22Rv1 (cell line): Measurements from ENCODE around the gene CD44.

ENCODE experiments used
- CTCF ChIP-seq: fragments of 450-650 bp; IDR thresholded peaks from 2 replicates; pipeline ENCODE4 v1.5.1; 2017; ENCODE audit warnings: mild to moderate bottlenecking
- ZFX ChIP-seq: fragments of 450-650 bp; IDR thresholded peaks from 2 replicates; pipeline ENCODE4 v1.6.1; 2017; ENCODE audit warnings: antibody characterized with exemption, borderline replicate concordance

- TF ChIP-seq CTCF (no peak), ZFX (no peak)
Measured at GRCh38 chr11:35097814-35098455, 41.0 kb upstream of the CD44 start.
